Spinal cord (tissue), 10 donors: ENCODE results near the gene SNX21. TPM values are rescaled to one million over a fixed set of nuclear protein-coding genes. Genes with fewer than 3 reads are reported as not detected.
"Not testable (repeated sequence)": the region's sequence is repeated elsewhere in the genome, so short reads cannot be mapped to it uniquely, and the experiment has no call there.

Experiments
- DNase-seq, 6 donors: peaks; one replicate each; pipeline versions ENCODE4 v3.0.0 to v3.0.0-alpha.2; 2013 to 2015; ENCODE audit warnings: low spot score in 6 of 6, low read depth in 4 of 6
- H3K27ac ChIP-seq: one replicate; pipeline ENCODE4 v1.5.1; 2013; ENCODE audit warnings: low read depth, low read length, control low read depth
- H3K27me3 ChIP-seq: one replicate; pipeline ENCODE4 v1.6.1; 2013; ENCODE audit warnings: low read length; ENCODE audit not compliant: control insufficient read depth, insufficient read depth
- H3K36me3 ChIP-seq: one replicate; pipeline ENCODE4 v1.6.1; 2013; ENCODE audit warnings: low read length; ENCODE audit not compliant: control insufficient read depth, insufficient read depth
- H3K4me1 ChIP-seq: one replicate; pipeline ENCODE4 v1.6.1; 2013; ENCODE audit warnings: low read length; ENCODE audit not compliant: control insufficient read depth, insufficient read depth
- H3K4me3 ChIP-seq: one replicate; pipeline ENCODE4 v1.5.1; 2013; ENCODE audit warnings: low read depth, low read length, control low read depth
- H3K9me3 ChIP-seq: one replicate; pipeline ENCODE4 v1.6.1; 2013; ENCODE audit warnings: low read length; ENCODE audit not compliant: control insufficient read depth, insufficient read depth
- WGBS: methylation state at CpG from one replicate; pipeline ENCODE4 v1.1.5; 2013; ENCODE audit warnings: missing lambda C conversion rate; ENCODE audit not compliant: insufficient coverage; 5-methylcytosine and 5-hydroxymethylcytosine counted together
- polyA plus RNA-seq, 2 donors: library from polyadenylated mRNA; unstranded; fragments of 120-200 nt; gene quantifications; one replicate each; pipeline ENCODE4 v1.2.1, GENCODE V29; 2013; ENCODE audit not compliant: insufficient read length in 2 of 2
- total RNA-seq, 2 donors: library from RNA; depleted of rRNA in 1 of 2; stranded (reverse); fragments of 120-200 nt in 1 of 2; fragments of >200 nt in 1 of 2; gene quantifications; one replicate each; pipeline versions ENCODE4 v1.2.3 to v1.2.4, GENCODE V29; 2013 to 2014
- donor health status: healthy.

The SNX21 gene
- total and polyA plus RNA-seq, 4 donors: 23.8 to 40.7 (median 38.1) TPM

DNA sequence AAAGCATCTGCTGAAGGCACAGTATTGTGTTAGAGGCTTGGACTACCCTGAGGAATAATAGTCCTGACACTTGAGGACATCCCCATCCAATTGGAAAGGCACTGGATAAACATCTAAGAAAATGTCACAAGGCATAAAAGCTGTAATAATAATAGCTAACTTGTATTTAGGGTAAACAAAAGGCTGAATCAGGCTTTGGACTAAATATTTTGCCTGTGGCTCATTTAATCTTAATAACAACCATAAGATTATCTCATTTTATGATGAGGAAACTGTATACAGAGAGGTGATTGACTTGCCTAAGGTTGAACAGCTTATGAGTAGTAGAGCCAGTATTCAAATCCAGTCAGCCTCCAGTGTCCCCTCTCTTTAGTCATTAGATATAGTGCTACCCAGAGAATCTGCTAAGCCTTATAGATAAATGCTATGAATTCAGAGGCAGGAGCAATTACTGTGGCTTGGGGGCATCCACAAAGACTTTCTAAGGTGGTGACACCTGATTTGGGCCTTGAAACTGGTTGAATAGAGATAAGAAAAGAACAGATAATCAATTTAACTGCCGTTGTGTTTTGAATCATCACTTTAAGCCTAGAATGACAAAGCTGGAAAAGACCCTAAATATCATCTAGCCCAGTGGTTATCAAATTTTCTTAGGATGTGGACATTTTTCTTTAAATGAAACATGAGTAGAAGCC is 40.0 kb downstream of the SNX21 start:
- H3K27ac ChIP-seq: no peak overlapping the region
- H3K36me3 ChIP-seq: peaks cover 32% of the 10 kb centered on the region
- no peaks in the 10 kb centered on the region for H3K9me3 ChIP-seq
- no peaks in the 10 kb centered on the region for H3K4me1 ChIP-seq
- no peak for DNase-seq
- H3K27me3 ChIP-seq: no peaks in the 10 kb centered on the region
- no CpG with 5 or more reads among the region's 1 CpG for WGBS
- no peak overlapping the region for H3K4me3 ChIP-seq

DNA sequence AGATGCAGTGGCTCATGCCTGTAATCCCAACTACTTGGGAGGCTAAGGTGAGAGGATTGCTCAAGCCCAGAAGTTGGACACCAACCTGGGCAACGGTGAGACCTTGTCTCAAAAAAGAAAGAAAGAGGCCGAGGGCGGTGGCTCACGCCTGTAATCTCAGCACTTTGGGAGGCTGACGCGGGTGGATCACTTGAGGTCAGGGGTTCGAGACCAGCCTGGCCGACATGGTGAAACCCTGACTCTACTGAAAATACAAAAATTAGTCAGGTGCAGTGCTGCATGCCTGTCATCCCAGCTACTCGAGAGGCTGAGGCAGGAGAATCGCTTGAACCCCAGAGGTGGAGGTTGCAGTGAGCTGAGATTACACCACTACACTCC is 40.5 kb downstream of the SNX21 start:
- 100% methylated on average over 5 of the region's 10 CpGs for WGBS
- not testable (repeated sequence) for H3K27me3 ChIP-seq, DNase-seq, H3K4me3 ChIP-seq, H3K4me1 ChIP-seq, H3K9me3 ChIP-seq, H3K27ac ChIP-seq
- peaks cover 34% of the 10 kb centered on the region for H3K36me3 ChIP-seq

GRCh38 chr20:45874576-45874975 is 41.0 kb downstream of the SNX21 start:
- 72% methylated on average over 3 of the region's 4 CpGs for WGBS
- H3K9me3 ChIP-seq: no peaks in the 10 kb centered on the region
- H3K27me3 ChIP-seq: no peaks in the 10 kb centered on the region
- H3K27ac ChIP-seq: no peak overlapping the region
- H3K4me3 ChIP-seq: no peak overlapping the region
- H3K4me1 ChIP-seq: no peaks in the 10 kb centered on the region
- H3K36me3 ChIP-seq: peaks cover 35% of the 10 kb centered on the region
- no peak for DNase-seq

DNA sequence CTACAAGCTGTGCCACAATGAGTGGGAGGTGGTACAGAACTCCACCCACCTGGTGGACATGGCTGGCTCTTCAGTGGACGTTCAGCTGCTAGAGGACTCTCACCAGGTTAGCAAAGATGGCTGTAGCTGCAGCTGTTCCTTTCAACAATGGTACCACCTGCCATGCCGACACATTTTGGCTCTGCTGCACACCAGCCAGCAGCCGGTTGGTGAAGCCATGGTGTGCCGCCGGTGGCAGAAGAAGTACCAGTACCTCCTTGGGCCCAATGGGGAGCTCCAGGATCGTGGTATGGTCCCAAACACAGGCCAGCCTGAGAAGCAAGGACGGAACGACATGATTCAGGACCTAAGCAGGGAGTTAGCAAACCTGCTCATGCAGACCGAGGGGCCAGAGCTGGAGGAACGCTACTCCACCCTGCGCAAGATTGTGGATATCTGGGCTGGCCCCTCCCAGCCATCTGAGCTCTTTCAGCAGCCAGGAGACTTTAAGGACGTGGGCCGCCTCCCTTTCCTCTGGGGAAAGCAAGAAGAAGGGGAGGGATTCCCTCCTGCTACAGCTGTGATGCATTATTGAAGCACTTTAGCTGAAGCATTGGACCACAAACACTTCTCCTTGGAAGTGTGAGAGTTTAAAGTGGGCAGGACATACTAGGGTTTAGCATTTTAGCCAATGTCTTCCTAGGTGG is 44.6 kb downstream of the SNX21 start:
- no peak for DNase-seq
- Histone ChIP-seq H3K36me3 (peaks cover 37% of the 10 kb centered on the region), H3K27ac (no peak overlapping the region), H3K4me1 (peaks cover 11% of the 10 kb centered on the region), H3K27me3 (no peaks in the 10 kb centered on the region), H3K4me3 (no peak overlapping the region), H3K9me3 (no peaks in the 10 kb centered on the region)
- WGBS: 91% methylated on average over 13 of the region's 13 CpGs

DNA sequence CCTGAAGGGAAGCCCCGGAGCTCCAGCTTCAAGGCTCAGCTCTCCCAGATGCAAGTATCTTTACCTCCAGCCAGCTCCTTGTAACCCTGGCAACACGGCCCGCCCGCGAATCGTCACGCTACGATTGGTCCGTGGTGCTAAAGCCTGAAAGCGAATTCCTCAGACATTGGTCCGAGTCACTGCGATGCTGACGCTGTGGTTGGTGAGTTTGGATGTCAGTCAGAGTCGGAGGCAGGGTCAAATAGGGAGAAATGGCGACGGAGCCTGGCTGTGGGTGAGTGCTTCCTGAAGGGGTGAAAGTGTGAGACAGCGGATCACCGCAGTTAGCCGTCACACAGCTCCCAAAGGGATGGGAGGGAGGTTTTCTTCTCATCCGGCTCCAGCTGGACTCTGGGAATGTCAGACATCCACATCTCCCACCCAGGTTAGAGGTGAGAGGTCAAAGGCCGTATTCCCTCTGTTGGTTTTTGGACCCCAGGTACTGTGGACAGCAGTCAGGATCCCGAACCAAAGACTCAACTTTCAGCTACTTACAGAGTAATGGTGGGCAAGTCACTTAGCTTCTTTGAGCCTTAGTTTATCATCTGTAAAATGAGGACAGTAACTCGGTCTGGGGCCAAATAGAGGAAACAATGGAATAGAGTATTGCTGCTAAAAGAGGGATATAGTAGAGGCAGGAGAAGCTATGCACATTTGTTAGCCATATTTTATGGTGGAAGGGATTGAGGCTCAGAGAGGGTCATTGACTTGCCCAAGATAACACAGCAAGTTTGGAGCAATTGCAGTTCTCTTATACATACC is 47.6 kb downstream of the SNX21 start, which contains the start of gene ZSWIM1:
Gene ZSWIM1, plus strand, starts transcription at position 240 of the 801 bp plus-strand sequence. CDS start 1,366 bp downstream, outside the sequence.
- H3K4me3 ChIP-seq: peak within 1 kb of the TSS; percentile 91
- 0% methylated on average over 16 of the region's 23 CpGs for WGBS
- no peaks in the 10 kb centered on the region for H3K27me3 ChIP-seq
- no peaks in the 10 kb centered on the region for H3K9me3 ChIP-seq
- H3K4me1 ChIP-seq: peaks cover 11% of the 10 kb centered on the region
- peak within 1 kb of the TSS; percentile 50 for H3K27ac ChIP-seq
- peak; percentile 98 to 100 (median 100) for DNase-seq
- peaks cover 56% of the 10 kb centered on the region for H3K36me3 ChIP-seq

DNA sequence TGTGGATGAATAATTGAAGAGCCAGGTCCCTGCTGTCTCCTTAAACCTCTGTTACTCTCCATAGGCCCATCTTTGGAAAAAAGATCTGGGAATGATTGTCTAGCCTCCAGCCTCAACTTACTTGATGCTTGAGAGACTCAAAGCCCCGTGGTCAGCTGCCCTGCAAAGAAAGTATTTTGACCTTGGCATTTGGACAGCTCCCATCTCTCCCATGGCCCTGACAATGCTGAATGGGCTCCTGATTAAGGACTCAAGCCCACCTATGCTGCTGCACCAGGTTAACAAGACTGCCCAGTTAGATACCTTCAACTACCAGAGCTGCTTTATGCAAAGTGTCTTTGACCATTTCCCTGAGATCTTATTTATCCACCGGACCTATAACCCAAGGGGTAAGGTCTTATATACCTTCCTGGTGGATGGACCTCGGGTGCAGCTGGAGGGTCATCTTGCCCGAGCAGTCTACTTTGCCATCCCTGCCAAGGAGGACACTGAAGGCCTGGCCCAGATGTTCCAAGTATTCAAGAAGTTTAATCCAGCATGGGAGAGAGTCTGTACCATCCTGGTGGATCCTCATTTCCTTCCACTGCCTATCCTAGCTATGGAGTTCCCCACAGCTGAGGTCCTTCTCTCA is 49.0 kb downstream of the SNX21 start:
- Histone ChIP-seq H3K9me3 (no peaks in the 10 kb centered on the region), H3K27ac (no peak overlapping the region), H3K4me1 (peaks cover 11% of the 10 kb centered on the region), H3K36me3 (peaks cover 61% of the 10 kb centered on the region), H3K27me3 (no peaks in the 10 kb centered on the region), H3K4me3 (no peak overlapping the region)
- no peak for DNase-seq
- WGBS: 98% methylated on average over 4 of the region's 4 CpGs

DNA sequence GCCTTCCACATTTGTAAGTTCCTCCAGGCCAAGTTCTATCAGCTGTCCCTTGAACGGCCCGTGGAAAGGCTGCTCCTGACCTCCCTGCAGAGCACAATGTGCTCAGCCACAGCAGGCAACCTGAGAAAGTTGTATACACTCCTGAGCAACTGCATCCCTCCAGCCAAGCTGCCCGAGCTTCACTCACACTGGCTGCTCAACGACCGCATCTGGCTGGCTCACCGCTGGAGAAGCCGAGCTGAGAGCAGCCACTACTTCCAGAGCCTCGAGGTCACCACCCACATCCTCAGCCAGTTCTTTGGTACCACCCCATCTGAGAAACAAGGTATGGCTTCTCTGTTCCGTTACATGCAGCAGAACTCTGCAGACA is 49.5 kb downstream of the SNX21 start:
- peaks cover 11% of the 10 kb centered on the region for H3K4me1 ChIP-seq
- 79% methylated on average over 9 of the region's 9 CpGs for WGBS
- H3K27me3 ChIP-seq: no peaks in the 10 kb centered on the region
- H3K9me3 ChIP-seq: no peaks in the 10 kb centered on the region
- no peak for DNase-seq
- peaks cover 56% of the 10 kb centered on the region for H3K36me3 ChIP-seq
- no peak overlapping the region for H3K4me3 ChIP-seq
- no peak overlapping the region for H3K27ac ChIP-seq

DNA sequence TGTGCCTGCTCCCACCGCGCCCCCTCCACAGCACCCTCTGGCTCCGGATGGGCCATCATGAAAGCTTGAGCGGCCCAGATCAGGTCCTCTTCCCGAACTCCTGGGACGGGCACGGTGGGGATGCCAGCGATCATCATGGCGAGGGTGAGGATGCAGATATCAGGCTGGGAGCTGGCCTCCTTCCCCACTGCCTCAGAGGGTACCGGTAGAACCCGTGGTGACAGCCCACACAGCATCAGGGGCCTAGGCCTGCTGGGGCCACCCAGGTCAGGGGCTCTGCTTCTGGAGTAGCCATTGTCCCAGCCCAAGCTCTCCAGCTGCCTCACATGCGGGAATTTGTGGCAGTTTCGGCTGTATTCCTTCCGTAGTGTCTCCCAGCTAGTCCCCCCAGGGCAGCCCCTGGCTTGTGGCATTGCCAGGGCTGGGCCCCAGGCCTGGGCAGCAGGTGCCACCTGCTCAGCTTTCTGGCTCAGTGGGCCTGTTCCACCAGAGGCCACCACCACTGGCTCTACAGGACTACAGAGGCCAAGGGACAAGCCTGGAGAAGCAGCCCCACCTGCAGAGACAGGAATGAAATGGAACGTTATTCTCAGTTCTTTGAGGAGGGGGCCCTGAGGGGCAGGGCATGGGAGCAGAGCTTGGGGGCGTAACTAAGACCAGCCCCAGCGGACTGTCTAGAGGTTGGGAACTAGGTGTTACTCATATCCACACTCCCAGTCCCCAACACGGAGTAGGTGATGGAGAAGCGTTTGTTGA is 53.2 kb downstream of the SNX21 start:
- Histone ChIP-seq H3K27ac (no peak overlapping the region), H3K9me3 (no peaks in the 10 kb centered on the region), H3K4me1 (peaks cover 32% of the 10 kb centered on the region), H3K27me3 (no peaks in the 10 kb centered on the region), H3K4me3 (no peak overlapping the region), H3K36me3 (peaks cover 53% of the 10 kb centered on the region)
- WGBS: 84% methylated on average over 15 of the region's 19 CpGs
- no peak for DNase-seq

GRCh38 chr20:45887346-45887715 is 53.7 kb downstream of the SNX21 start, which contains the start of gene SPATA25:
Gene SPATA25, minus strand, starts transcription at chr20:45887622. Its CDS starts 32 bp downstream, at chr20:45887590.
- WGBS: 100% methylated on average over 3 of the region's 8 CpGs
- Histone ChIP-seq H3K4me3 (no peak within 1 kb of the TSS), H3K9me3 (no peaks in the 10 kb centered on the region), H3K27me3 (no peaks in the 10 kb centered on the region), H3K27ac (no peak within 1 kb of the TSS), H3K4me1 (peaks cover 35% of the 10 kb centered on the region), H3K36me3 (peaks cover 53% of the 10 kb centered on the region)
- DNase-seq: no peak
